GM12873 (cell line): ENCODE results near the gene TENM4.

ENCODE experiments used
- CTCF ChIP-seq: IDR thresholded peaks from 2 replicates; pipeline ENCODE4 v1.5.1; 2012; ENCODE audit warnings: low read depth, mild to moderate bottlenecking, moderate library complexity, low read length, control low read depth; ENCODE audit not compliant: insufficient read depth; ENCODE audit errors: missing control alignments

The TENM4 gene

GRCh38 chr11:78995171-78995570 lies 445.7 kb downstream of the TENM4 start:
- no peak for TF ChIP-seq CTCF

- TF ChIP-seq CTCF = no peak
Observed at GRCh38 chr11:78993802-78994430, 446.9 kb downstream of the TENM4 start.

- TF ChIP-seq CTCF = no peak
Observed at GRCh38 chr11:78991681-78992080, 449.1 kb downstream of the TENM4 start.

- no peak for TF ChIP-seq CTCF
Observed at GRCh38 chr11:78990261-78990660, 450.6 kb downstream of the TENM4 start.

- no peak for TF ChIP-seq CTCF
Observed at GRCh38 chr11:78987748-78988147, 453.1 kb downstream of the TENM4 start.

GRCh38 chr11:78986305-78986704 lies 454.5 kb downstream of the TENM4 start:
- no peak for TF ChIP-seq CTCF

GRCh38 chr11:78985663-78986062 lies 455.2 kb downstream of the TENM4 start:
- TF ChIP-seq CTCF = no peak
